Mononuclear cell (primary cell): ENCODE measurements around the gene CRYL1. TPM values are rescaled to one million over a fixed set of nuclear protein-coding genes. Genes with fewer than 3 reads are reported as not detected.

Experiments
- H3K27me3 ChIP-seq: 2 replicates; pipeline ENCODE4 v1.6.0; 2011; ENCODE audit warnings: low read length, control low read depth; ENCODE audit not compliant: insufficient read depth
- H3K4me1 ChIP-seq: 2 replicates; pipeline ENCODE4 v1.5.1; 2011; ENCODE audit warnings: mild to moderate bottlenecking, low read length, control low read depth; ENCODE audit not compliant: insufficient read depth
- H3K4me3 ChIP-seq: 2 replicates; pipeline ENCODE4 v1.5.1; 2011; ENCODE audit warnings: mild to moderate bottlenecking, low read length, moderate library complexity
- H3K9me3 ChIP-seq: 2 replicates; pipeline ENCODE4 v1.5.1; 2011; ENCODE audit warnings: low read depth, mild to moderate bottlenecking, control low read depth, low read length
- total RNA-seq: library from RNA; depleted of rRNA; stranded (reverse); fragments of >200 nt; gene quantifications from one replicate; pipeline ENCODE4 v1.2.3, GENCODE V29; 2012

Gene CRYL1
- total RNA-seq, 1 donor: 18.2 TPM

- Histone ChIP-seq H3K27me3 (no peaks in the 10 kb centered on the region), H3K4me3 (no peak overlapping the region), H3K9me3 (no peaks in the 10 kb centered on the region), H3K4me1 (peaks cover 21% of the 10 kb centered on the region)
Measured at GRCh38 chr13:20550799-20551198, 25.1 kb upstream of the CRYL1 start.

GRCh38 chr13:20547479-20547908, 21.8 kb upstream of the CRYL1 start:
- Histone ChIP-seq H3K27me3 (no peaks in the 10 kb centered on the region), H3K9me3 (no peaks in the 10 kb centered on the region), H3K4me3 (no peak overlapping the region), H3K4me1 (peaks cover 38% of the 10 kb centered on the region)

GRCh38 chr13:20546556-20546955, 20.9 kb upstream of the CRYL1 start:
- H3K27me3 ChIP-seq: no peaks in the 10 kb centered on the region
- peaks cover 38% of the 10 kb centered on the region for H3K4me1 ChIP-seq
- H3K9me3 ChIP-seq: no peaks in the 10 kb centered on the region
- no peak overlapping the region for H3K4me3 ChIP-seq

GRCh38 chr13:20544201-20544923, 18.7 kb upstream of the CRYL1 start:
- Histone ChIP-seq H3K4me1 (peaks cover 38% of the 10 kb centered on the region), H3K4me3 (no peak overlapping the region), H3K27me3 (no peaks in the 10 kb centered on the region), H3K9me3 (no peaks in the 10 kb centered on the region)

- Histone ChIP-seq H3K9me3 (peaks cover 6% of the 10 kb centered on the region), H3K4me1 (no peaks in the 10 kb centered on the region), H3K27me3 (no peaks in the 10 kb centered on the region), H3K4me3 (no peak overlapping the region)
Measured at GRCh38 chr13:20536992-20537391, 11.3 kb upstream of the CRYL1 start.

GRCh38 chr13:20534038-20534608, 8.5 kb upstream of the CRYL1 start:
- Histone ChIP-seq H3K27me3 (no peaks in the 10 kb centered on the region), H3K9me3 (peaks cover 6% of the 10 kb centered on the region)

GRCh38 chr13:20528452-20528851, 2.8 kb upstream of the CRYL1 start:
- Histone ChIP-seq H3K4me3 (no peak overlapping the region), H3K4me1 (peaks cover 23% of the 10 kb centered on the region), H3K27me3 (no peaks in the 10 kb centered on the region), H3K9me3 (no peaks in the 10 kb centered on the region)

More at GRCh38 chr13:20534038-20534608, 8.5 kb upstream of the CRYL1 start:
- Histone ChIP-seq H3K4me1 (no peaks in the 10 kb centered on the region), H3K4me3 (no peak overlapping the region)

GRCh38 chr13:20526664-20527063, 1.0 kb upstream of the CRYL1 start:
- H3K9me3 ChIP-seq: no peaks in the 10 kb centered on the region
- peak overlapping the region; percentile 64 for H3K4me3 ChIP-seq
- H3K4me1 ChIP-seq: peaks cover 23% of the 10 kb centered on the region
- H3K27me3 ChIP-seq: no peaks in the 10 kb centered on the region

- H3K9me3 ChIP-seq: no peaks in the 10 kb centered on the region
- H3K4me1 ChIP-seq: peaks cover 23% of the 10 kb centered on the region
- no peaks in the 10 kb centered on the region for H3K27me3 ChIP-seq
- peak overlapping the region; percentile 64 for H3K4me3 ChIP-seq
Measured at GRCh38 chr13:20525144-20525600, 485 bp downstream of the CRYL1 start.

- Histone ChIP-seq H3K4me1 (peaks cover 14% of the 10 kb centered on the region), H3K9me3 (no peaks in the 10 kb centered on the region), H3K4me3 (no peak overlapping the region), H3K27me3 (no peaks in the 10 kb centered on the region)
Measured at GRCh38 chr13:20521364-20522115, 4.1 kb downstream of the CRYL1 start.

- peaks cover 4% of the 10 kb centered on the region for H3K4me1 ChIP-seq
Measured at GRCh38 chr13:20519875-20520274, 5.8 kb downstream of the CRYL1 start.

GRCh38 chr13:20518660-20519100, 7.0 kb downstream of the CRYL1 start:
- no peaks in the 10 kb centered on the region for H3K27me3 ChIP-seq

More at GRCh38 chr13:20519875-20520274, 5.8 kb downstream of the CRYL1 start:
- Histone ChIP-seq H3K4me3 (no peak overlapping the region), H3K9me3 (no peaks in the 10 kb centered on the region), H3K27me3 (no peaks in the 10 kb centered on the region)

GRCh38 chr13:20514866-20515265, 10.8 kb downstream of the CRYL1 start:
- Histone ChIP-seq H3K4me1 (peaks cover 3% of the 10 kb centered on the region), H3K4me3 (no peak overlapping the region), H3K9me3 (no peaks in the 10 kb centered on the region), H3K27me3 (no peaks in the 10 kb centered on the region)

More at GRCh38 chr13:20518660-20519100, 7.0 kb downstream of the CRYL1 start:
- Histone ChIP-seq H3K9me3 (no peaks in the 10 kb centered on the region), H3K4me1 (peaks cover 1% of the 10 kb centered on the region), H3K4me3 (no peak overlapping the region)

GRCh38 chr13:20513466-20513995, 12.1 kb downstream of the CRYL1 start:
- Histone ChIP-seq H3K9me3 (no peaks in the 10 kb centered on the region), H3K4me3 (no peak overlapping the region), H3K27me3 (no peaks in the 10 kb centered on the region), H3K4me1 (peaks cover 3% of the 10 kb centered on the region)
